Activated T-cell treated with anti-CD3 and anti-CD28 coated beads, Interleukin-2, amount 50 U/mL, for 1 hour (primary cell): ENCODE data around the gene YJEFN3.
A peak's percentile ranks its signal among the peaks of the same experiment; 100 is the strongest.

Source experiments
- DNase-seq: peaks from one replicate; pipeline ENCODE4 v3.0.0-alpha.2; 2020

Gene YJEFN3

GRCh38 chr19:19528721-19529490 is at the start of gene YJEFN3:
Gene YJEFN3, plus strand, starts transcription at chr19:19528911. Its CDS starts 22 bp downstream, at chr19:19528933.
- DNase-seq = no peak

- no peak for DNase-seq
Observed at GRCh38 chr19:19480688-19481087, 48.0 kb upstream of the YJEFN3 start.

GRCh38 chr19:19482809-19483596 is 45.7 kb upstream of the YJEFN3 start:
- DNase-seq = no peak

DNA sequence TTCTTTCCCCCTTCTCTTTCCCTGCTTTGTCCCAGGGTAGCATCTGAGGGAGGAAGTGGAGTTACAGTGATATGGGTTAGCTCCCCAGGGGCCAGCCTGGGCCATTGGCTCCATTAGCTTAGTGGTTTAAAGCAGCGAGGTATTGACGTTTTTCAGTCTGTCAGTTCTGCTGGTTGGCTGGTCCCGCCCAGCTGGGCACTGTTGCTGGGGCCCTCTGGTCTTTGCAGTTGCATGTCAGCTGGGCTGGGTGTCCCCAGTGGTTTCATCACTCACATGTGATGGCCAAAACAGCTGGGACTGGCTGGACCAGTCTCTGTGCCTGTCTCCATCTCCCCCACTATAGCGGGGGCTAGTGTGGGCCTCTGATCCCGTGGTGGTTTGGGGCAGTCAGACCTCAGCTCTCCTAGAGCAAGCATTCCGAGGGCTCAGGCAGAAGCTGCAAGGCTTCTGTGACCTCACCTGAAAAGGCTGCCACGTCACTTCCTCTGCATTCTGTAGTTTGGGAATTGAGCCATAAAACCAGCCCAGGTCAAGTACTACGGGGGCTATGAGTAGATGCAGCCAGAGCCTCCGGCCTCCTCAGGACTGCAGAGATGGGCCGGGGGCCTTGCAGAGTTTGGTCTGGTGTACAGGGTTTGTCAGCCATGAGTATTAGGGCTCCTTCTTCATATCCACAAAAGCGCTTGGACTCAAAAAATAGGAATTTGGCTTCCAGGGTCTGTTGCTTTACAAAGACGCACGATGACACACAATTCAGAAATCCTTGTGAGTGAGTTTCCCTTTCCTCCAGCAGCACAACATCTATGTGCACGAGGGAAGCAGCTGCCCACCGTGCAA is 43.3 kb upstream of the YJEFN3 start:
- DNase-seq = no peak

DNA sequence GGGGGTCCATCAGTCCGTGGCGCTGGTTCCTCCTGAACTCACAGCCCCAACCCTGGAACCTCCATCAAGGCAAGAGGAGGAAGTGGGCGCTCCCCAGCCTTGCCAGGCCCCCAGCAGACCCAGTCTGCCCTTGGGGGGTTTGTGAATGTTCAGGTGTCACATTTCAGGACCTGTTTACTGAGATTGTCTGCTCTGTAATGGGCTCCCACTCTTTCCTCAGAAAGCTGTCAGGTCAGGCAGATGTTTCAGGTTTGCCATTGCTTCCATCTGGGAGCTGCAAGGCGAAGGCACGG is 42.8 kb upstream of the YJEFN3 start:
- no peak for DNase-seq

GRCh38 chr19:19486343-19487076 is 42.2 kb upstream of the YJEFN3 start:
- no peak for DNase-seq

DNA sequence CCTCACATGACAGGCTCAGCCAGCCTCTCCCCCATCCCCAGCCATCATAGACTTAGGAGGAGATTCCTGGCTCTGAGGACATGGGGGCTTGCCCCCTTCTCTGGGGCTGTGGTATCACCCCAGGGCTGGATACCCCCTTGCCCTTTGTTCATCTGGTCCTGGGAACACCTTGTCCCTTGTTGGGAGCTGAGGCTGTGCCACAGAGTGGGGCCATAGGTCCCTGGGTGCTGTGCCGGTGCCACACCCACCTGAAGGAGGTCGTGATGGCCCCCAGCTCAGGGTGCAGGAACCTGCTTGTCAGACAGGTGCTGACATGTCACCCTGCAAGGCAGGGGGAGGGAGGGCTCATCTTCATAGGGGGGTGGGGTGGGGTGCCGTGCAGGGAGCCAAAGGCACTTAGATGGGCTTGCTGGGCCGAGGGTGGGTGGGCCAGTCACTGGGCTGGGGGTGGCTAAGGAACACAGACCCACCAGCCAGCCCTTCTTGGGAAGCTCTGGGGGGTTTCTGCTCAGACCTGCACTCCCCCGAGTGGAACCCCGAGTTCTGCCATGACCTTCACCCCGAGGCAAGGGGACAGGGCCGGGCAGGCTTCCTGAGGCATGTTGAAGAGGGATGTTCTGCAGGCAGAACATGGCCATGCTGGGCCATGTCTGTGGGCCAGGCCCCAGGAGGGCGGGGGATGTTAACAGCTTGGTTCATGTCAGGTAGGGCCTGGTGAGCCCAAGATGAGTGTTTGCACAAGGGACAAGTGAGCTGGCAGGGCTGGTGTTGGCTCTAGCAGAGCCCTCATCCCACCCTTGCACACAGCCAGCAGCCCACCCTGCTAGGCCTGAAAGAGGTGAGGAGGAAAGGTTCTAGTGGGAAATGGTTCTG is 41.4 kb upstream of the YJEFN3 start:
- DNase-seq = no peak

DNA sequence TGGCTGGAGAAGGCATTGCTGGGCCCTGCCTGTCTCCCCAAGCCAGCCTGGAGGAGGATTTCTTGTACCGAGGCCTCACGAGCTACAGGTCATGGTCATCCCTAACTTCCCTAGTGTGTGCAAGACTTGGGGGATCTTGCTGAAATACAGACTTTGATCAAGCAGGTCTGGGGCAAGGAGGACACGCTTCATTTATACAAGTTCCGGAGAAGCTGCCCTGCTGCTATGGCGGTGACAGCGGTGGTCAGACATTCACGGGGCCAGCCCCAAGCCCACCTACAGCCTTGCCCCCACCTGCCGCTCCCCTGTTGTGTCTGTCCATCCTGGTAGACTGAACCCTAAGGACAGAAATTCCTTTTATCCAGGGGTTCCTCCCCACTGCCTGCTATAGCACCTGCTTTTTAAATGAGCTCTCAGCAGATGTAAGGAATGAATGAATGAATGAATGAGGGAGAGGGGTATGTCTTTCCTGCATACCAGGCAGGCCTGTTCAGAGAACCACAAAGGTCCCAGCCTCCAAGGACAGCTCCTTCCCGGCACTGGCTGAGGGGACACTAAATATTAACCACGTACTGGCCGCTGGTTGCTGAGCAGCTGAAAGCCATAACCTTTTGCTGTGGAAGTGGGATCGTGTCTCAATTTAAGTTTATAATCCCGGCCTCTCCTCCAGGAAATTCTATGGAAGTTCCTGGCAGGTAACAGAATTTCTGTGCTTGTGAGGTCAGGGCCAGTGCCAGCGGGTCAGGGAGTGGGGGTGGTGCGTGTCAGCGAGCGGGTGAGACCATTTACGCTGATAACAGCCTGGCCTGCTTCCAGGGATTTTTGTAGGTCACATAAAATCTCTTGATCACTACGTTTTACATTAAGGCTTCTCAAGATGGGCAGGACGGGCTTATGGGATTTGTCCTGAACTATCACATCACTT is 40.5 kb upstream of the YJEFN3 start:
- DNase-seq = no peak

DNA sequence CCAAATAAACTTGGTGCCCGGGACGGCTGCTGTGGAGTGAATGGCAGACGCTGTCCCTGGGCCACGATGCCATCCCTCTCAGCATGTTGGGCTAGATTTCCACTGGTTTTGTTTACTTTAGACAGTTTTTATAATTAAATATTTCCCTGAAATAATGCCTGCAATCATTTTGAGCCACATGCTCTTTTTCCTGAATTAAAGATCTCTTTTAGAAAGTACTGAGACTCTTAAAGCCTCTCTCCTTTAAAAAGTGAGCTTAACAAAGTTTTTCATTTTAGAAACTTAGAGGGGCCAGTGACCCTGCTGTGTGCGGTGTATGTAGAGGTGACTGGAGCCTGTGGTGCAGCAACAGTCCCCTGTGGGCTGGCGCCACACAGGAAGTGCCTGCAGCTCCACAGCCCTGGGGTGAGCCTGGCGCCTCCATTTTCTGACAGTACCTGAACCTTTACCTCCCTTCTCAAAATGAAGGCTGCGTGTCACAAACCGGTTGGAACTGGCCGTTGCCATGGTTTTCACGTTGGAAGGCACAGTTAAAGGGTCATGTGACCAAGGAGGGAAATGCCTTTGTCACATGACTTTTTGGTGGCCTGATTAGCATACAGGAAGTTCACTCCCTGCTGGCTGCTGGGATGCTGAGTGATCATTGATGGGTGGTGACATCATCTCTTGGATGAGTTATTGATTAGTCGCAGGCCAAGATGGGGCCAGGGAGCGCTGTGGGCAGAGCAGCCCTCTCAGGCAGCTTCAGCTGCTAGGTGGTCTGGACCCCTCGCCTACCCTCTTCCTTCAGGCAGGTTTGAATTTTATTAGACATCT is 39.6 kb upstream of the YJEFN3 start:
- DNase-seq = peak; percentile 83

DNA sequence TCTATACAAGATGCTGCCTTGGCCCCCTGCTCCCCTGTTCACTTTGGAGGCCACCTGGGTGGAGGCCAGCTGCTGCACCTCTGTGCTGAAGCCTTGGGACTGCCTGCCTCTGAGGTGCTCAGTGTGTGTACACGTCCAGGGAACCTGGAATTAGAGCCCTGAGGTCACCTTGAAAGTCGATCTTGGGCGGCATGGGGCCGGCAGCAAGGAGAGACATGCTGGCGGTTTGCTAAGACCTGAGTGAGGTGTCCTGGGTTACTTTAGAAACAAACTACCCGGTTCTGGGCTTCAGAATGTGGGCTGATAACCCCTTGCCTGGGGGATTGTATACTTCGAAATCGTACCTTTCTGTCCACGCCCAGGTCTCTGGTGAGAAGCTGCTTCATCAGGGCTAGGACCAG is 38.9 kb upstream of the YJEFN3 start:
- DNase-seq = no peak

GRCh38 chr19:19490214-19490968 is 38.3 kb upstream of the YJEFN3 start:
- DNase-seq = peak; percentile 81

- DNase-seq = no peak
Observed at GRCh38 chr19:19491321-19492025, 37.2 kb upstream of the YJEFN3 start.

DNA sequence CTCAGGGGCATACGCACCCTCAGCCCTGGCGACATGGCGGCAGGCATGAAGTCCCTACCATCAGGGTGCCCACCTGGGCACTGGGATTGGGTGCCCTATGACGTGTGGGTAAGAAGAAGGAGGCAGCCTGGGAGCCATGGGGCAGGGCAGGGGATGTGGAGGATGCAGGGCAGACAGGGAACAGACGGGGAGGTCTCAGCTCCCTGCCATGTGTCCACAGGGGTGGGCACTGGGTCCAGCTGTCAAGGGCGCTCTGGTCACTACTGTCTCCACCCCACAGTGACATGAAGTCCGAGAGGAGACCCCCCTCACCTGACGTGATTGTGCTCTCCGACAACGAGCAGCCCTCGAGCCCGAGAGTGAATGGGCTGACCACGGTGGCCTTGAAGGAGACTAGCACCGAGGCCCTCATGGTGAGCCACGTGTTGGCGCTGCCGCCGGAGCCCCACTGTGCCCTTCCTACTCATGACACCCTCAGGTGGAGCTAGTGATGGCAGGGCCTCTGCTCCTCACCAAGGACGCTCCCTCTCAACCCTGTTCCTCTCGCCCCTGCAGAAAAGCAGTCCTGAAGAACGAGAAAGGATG is 36.6 kb upstream of the YJEFN3 start:
- no peak for DNase-seq

DNA sequence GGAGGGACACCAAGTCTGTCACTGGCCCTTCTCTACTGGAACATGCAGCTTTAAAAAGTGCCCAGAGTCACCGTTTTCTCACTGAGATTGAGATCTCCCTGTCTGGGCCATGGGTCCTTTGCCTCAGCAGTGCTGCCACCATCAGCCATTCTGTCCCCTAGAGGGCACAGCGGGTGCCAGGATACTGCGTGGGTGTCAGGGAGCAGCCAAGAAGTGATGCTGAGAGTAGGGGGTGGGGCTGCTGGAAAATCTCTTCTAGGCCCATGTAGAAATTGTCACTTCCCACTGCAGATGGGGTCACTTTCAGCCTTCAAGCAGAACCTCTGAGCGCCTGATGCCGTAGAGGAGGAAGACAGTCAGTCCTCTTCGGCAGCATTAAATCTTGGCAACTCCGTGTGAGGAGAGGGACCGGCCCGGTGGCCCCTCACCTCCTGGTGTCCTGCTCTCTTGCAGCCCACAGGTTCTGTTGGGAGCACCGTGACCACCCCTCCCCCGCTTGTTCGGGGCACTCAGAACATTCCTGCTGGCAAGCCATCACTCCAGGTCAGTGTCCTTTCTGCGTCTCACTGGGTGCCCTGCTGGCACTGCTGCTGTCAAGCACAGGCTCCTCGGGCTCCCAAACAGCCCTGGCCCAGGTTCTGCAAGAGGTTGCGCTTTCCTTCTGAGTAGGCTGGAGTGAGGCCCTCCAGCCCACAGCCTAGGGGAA is 34.7 kb upstream of the YJEFN3 start:
- DNase-seq = no peak

DNA sequence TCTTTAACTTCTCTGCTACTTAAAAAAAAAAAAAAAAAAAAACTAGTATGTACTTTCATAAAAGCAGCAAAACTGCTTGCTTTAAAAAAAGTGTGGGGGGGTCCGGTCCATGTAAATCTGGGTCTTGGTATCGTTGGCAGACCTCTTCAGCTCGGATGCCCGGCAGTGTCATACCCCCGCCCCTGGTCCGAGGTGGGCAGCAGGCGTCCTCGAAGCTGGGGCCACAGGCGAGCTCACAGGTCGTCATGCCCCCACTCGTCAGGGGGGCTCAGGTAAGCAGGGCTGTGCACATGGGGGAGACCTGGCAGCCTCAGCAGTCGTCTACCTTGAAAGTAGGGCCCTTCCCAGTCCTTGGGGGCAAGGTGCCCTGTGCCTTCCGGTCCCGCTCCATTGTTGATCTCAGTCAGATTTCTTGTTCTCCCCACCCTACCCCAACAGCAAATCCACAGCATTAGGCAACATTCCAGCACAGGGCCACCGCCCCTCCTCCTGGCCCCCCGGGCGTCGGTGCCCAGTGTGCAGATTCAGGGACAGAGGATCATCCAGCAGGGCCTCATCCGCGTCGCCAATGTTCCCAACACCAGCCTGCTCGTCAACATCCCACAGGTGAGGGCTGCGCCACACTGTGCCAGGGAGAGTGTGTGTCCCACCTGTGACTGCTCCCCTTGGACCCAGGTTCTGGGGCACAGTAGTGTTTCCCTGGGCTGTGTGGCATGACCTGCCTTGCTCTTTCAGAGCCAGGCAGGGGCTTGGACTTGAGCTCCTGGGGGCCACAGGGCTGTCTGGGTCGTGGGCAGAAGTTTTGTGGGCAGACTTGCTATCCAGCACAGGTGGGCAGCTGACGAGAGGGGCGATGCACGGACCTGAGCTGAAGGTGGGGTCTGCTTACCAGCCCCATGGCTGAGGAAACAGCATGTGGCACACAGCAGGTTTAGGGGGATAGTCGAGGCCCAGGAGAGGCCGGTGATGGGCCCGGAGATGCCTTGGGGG is 32.8 kb upstream of the YJEFN3 start:
- no peak for DNase-seq
